GM18873 (cell line): ENCODE data around the gene MTERF1.
"Not testable (repeated sequence)": the region's sequence is repeated elsewhere in the genome, so short reads cannot be mapped to it uniquely, and the experiment has no call there.

Source experiments
- ATAC-seq: cut with Tn5 transposase; IDR thresholded peaks from one replicate; pipeline ENCODE4 v1.9.1; 2021; ENCODE audit warnings: mild to moderate bottlenecking, moderate library complexity, moderate number of reproducible peaks; ENCODE audit not compliant: unreplicated experiment, low FRiP score

MTERF1 gene, protein sequence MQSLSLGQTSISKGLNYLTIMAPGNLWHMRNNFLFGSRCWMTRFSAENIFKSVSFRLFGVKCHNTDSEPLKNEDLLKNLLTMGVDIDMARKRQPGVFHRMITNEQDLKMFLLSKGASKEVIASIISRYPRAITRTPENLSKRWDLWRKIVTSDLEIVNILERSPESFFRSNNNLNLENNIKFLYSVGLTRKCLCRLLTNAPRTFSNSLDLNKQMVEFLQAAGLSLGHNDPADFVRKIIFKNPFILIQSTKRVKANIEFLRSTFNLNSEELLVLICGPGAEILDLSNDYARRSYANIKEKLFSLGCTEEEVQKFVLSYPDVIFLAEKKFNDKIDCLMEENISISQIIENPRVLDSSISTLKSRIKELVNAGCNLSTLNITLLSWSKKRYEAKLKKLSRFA

DNA sequence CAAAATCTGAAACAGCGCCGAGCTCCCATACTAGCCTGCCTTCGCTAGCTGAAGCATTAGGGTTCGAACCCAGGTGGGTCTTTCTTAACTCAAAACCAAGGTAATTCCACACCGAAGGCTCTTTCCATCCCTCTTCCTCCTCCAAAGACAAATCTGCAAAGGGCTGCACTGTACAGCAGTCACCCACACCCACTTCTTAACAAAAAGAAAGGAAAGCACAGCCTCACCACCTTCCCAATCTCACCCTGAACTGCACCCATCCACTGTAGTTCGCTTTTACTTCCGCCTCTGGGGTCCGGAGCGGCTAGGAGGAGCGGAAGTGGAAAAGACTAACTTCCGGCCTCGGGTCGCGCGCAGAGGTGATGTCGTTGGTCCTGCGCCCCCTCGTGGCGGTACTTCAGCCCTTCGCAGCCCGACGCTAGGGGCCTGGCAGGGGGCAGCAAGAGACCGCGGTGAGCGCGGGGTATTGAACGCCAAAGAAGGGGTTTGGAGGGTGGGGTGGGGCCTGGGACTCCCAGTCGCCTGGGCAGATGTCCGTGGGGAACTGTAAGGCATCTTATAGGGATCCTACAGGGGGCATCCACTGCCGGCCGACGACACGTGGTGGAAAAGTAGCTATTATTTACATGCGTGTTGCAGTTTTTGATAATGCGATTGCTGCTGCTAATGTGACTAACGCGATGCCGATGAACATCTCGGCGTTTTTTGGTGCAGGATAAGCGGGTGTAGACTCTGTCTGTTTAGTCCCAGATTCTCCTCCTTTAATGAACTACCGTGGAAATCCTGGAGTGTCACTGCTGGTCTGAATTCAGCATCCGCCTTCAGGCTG, at the start of gene MTERF1:
TSS of gene MTERF1 (minus strand) at position 290 of the 829 bp plus-strand sequence. CDS start 619 bp downstream, outside the sequence.
- peak; percentile 99 for ATAC-seq

DNA sequence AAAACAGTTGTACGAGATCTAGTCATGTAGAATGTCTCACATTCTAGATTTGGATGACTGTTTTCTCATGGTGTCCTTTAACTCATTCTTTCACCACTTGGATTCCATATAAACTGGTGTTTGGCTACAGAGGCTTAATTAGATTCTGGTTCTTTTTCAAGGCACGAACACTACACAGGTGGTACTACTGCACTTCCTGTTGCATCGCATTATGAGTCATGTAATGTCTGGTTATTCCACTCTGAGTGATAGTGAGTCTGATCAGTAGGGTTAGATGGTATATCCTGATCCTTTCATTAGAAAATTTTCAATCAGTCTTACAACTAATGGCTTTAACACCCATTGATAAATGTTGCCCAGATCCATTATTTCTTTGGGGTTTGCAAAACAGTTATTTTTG, 49.0 kb upstream of the MTERF1 start:
- peak; percentile 91 for ATAC-seq

DNA sequence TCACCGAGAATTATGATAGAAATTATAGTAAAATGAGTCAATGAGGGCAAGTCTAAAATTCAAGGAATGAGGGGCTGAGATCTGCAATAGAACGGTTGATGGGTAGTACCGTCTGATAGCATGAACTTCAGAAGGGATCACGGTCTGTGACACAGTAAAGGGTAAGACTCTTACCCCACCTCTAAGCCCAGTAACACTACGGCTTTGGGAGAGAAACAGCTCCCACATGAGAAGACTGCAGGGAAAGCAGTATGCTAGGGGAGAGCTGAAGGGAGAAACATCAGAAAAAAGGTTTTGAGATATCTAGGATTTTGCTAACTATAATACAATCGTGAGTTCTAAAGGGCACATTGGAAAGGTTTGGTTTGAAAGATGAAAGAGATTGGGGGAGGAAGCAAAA, 47.4 kb upstream of the MTERF1 start:
- ATAC-seq = no peak

DNA sequence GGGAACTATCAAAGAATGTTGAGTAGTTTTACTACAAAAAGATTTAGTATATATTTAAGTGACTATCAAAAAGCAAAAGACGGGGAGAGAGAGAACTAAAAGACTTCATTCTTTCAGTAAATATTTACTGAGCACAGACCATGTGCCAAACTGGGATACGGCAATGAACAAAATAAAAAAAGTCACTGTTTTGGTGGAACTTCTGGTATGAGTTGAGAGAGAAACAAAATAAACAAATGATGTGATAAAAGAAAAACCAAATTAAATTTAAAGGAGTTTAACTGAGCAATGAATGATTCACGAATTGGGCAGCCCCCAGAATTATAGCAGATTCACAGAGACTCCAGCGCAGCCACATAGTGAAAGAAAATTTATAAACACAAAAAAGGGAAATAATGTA, 42.4 kb upstream of the MTERF1 start:
- ATAC-seq = no peak

DNA sequence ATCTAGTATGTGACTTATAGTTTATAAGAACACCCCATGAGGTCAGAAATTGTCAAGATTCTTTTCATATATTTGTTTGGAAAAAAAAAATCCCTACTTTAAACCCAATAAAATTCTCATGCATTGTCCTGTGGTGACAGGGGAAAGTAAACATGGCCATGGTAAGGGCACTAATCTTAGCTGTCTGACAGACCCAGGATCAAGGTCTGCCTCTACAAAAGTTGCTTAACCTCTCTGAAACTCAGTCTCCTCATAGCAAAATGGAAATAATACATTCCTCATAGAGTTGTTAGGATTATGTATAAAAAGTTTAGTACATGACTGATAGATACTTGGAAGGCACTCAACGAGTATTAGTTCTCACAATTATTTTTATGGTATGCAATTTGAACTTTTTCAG, 37.9 kb upstream of the MTERF1 start:
- ATAC-seq = no peak

DNA sequence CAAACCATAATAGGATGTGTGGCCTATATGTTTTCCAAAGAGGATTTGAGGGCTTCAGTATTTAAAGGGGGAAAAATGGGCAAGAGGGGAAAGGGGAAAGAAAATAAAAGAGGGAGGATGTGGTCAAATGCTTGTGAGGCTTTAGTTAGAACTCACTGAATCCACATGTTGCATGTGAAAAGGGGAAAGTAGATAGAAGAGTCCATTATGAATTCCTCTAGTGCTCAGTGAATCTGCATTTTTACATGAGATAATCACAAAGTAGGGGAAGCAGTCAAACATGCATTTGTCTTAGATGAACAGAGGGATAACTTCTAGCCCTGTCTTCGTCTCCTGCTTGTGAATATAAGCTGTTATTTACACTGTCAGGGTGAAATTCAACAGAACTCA, 35.5 kb upstream of the MTERF1 start:
- ATAC-seq = no peak

DNA sequence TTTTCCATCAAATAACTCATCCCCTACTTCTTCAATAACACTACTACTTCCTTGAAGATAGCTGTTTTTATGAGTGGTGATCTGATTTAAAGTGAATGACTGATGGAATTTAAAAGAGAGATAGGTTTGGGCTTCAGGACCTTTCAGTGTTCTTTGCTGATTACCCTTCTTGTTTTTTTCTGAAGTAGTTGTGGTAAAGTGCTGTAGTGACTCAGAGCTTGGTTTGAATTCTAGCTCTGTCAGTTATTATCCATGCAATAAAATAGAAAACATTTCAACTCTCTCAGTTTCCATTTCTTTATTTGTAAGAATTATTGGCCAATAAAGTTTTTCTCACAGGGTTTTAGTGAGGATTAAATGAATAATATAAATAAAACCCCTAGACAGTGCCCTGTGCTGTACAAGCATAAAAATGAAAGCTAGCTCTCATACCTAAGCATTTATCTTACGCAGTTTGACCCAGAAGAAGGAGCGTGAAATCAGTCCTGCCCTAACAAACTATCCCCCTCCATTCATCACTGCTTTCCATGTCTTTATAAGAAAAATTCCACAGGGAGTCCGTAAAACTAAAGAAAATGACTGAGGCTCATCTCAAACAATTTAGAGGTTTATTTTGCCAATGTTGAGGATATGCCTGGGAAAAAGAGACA, 35.0 kb upstream of the MTERF1 start:
- no peak for ATAC-seq

DNA sequence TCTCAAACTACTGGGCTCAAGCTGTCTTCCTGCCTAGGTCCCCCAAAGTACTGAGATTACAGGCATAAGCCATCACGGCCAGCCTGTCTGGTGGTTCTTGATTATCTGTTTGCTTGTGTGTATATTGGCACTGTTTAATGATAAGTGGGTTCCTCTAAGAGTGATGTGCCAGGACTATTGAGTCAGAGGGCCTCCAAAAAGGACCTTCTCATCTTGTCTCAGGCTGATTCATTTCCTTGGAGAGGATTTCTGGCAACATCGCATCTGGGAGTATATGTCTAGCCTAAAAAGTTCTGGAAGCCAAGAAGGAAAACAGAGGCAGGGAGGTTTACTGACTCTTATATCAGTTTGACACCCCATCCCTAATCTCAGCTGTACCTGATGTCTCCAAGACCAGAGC, 33.1 kb upstream of the MTERF1 start:
- no peak for ATAC-seq

DNA sequence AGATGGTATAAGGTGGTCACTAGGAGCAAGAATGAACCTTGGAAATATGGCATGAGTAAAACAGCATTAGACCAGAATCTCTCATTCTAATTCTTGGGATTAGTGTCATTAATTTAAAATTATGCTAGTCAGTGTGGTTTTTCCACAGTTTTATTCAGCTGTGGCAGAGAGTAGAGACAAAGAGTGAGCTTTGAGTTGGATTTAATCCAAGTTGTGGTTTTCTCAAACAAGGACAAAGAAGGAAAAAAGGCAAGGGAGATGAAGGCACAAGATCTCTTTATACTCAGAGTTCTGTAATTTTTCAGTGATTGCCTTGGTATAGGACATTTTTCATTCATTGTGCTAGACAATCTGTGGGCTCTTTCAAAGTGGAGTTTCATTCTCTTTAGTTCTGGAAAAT, 32.0 kb upstream of the MTERF1 start:
- no peak for ATAC-seq

DNA sequence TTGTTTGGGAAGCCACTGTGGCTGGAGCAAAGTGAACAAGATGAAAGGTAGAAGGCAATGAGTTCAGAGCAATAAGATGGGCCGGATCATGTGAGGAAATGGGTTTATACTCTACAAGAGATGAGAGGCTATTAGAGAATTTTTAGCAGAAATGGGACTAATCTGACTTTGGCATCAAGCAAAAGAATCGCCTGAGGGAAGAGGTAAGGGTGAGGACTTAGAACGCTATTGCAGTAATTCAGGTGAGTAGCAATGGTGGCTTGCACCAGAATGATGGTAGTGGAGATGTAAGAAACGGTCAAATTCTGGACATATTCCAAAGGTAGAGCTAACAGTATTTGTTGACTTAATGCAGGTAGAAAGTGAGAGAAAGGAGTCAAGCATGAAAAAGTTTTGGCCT, 30.6 kb upstream of the MTERF1 start:
- no peak for ATAC-seq

DNA sequence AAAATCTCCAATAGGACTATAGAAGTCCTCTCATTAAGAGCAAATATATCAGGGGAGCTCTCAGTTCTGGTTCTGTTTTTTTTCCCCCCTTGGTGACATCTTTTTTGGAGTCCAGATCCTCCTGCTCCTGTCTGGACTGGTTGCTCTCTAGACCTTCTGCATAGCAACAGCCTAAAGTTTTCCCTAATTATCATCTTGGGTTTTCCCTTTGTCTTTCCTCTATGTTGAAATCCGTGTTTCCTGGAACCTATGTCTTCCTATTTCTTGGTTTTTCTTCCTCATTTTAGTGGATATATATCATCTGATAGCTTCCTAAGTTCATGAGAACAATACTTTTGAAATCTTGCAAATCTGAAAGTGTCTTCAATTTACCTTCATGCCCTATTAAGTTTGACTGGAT, 29.7 kb upstream of the MTERF1 start:
- no peak for ATAC-seq

DNA sequence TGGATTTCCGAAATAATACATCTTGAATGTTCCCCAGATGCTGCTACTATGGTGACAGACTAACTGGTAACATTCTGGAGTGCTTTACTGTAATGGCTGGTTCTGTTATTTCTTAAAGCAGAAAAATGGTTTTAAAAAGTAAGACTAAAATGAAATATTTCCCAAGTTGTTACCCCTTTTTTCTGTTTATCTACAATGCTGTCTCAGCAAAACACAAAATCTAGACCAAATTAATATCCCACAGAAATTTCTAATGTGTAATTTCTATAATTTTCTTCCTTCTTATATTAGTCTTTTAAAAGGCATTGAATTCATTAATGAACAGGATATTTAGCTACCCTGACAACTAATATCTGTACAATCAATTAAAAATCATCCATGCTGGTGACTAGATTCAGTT, 19.1 kb upstream of the MTERF1 start:
- no peak for ATAC-seq

DNA sequence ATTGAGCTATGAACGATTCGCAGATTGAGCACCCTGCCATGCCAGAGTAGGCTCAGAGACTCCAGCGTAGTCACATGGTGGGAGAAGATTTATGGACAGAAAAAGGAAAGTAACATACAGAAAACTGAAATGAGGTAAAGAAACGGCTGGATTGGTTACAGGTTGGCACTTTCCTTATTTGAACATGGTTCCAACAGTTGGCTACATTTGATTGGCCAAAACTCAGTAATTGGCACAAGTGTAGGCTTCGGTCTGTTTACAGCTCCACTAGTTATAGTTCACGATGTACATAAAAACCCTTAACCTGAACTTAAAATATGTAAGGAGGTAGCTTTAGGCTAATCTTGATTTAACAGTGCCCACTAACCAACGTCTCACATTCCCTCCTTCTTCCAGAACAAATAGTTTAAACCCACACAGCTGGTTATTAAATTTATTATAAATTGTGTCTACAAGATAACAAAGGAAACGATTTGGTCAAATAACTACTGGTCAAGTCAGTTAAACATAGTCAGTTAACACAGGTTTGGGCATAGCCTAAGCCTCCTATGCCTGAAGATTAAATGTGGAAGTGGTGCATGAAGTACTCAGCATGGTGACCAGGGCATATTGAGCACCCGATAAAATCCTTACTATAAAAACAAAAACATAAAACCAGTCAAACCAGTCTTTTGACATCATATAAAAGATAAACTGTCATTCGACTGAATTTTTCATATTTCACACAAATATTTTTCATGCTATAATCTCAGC, 17.9 kb upstream of the MTERF1 start:
- ATAC-seq = no peak

DNA sequence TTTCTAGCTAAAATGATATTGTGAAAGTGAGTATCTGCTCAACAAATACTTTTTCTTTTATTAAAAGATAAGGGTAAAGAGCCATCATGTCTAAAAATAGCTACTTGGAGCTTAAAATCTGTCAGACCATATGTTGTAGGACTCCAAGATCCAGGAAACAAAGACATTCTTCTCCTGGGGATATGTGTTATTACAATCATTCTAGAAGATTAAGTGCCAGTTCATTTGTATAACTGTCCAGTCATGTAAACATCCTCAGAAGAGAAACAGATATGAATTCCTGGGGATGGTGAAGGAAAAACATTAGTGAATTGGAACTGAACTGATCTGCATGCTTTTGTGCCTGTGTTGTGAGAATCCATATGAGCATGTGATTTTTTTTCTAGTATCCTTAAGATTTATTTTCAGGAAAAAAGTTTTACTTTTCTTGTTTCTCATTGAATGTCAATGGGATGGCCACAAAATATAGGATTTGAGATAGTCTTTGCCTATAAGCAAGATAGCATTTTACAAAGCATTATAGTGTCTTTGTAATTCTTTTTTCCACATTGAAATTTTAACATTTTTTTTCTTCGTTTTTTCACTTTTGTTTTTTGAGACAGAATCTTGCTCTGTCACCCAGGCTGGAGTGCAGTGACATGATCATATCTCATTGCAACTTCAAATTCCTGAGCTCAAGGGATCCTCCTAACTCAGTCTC, 14.4 kb upstream of the MTERF1 start:
- ATAC-seq = no peak

DNA sequence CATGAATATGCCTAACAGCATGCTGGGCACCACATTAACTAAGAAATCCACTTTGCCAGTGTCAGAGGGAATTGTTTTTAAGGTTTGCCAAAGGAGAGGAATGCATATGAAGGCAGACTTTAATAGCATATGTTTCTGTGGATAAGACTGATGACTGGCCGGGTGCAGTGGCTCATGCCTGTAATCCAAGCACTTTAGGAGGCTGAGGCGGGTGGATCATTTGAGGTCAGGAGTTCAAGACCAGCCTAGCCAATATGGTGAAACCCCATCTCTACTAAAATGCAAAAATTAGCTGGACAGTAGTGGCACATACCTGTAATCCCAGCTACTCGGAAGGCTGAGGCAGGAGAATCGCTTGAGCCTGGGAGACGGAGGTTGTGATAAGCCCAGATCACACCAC, 13.2 kb upstream of the MTERF1 start:
- not testable (repeated sequence) for ATAC-seq

DNA sequence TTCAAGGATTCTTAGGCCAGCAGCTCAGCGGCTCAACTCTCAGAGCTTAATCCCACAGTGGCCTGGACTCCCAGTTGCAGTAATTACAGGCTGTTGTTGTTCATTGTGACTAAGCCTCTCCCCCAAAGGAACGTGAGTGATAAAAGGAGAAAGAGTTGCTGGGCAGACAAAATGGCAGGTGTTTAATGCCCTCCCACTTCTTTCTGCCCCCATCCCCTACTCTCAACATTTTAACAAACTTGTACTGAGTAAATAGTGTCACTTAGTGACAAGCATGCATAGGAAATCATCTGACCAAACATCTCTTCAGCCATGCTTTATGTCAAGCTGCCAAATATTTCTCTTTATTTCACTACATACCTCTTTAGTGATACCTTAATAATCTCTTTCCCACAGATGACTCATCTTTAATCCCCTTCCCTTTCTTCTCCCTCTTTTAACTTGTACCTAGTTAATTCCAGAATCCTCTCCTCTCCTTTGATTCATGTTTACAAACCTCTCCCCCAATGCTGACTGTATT, 12.4 kb upstream of the MTERF1 start:
- no peak for ATAC-seq

DNA sequence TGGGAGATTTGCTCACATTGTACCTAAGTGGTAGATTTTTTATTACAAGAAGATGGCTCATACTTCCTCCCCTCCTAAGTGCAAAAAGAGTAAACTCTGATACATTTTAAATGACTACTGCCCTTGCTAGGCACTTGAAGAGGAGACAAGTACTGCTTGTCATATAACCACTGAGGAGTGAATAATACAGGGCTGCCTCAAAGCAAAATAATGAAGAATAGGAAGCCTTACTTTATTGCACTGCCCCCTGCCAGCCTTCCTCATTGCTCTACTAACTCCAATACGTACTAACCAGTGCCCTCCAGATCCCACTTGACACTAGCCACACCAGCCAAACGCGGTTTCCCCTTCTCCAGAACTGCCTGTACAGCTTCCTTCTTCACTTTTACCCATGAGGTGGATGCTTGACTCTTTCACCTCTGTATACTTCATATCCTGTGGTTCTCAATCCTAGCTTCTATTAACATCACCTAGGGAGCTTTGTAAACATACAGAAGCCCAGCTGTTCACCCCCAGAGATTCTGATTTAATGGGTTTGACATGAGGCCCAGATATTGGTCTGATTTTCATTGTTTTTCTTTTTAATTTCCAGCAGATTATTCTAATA, 11.7 kb upstream of the MTERF1 start:
- no peak for ATAC-seq

DNA sequence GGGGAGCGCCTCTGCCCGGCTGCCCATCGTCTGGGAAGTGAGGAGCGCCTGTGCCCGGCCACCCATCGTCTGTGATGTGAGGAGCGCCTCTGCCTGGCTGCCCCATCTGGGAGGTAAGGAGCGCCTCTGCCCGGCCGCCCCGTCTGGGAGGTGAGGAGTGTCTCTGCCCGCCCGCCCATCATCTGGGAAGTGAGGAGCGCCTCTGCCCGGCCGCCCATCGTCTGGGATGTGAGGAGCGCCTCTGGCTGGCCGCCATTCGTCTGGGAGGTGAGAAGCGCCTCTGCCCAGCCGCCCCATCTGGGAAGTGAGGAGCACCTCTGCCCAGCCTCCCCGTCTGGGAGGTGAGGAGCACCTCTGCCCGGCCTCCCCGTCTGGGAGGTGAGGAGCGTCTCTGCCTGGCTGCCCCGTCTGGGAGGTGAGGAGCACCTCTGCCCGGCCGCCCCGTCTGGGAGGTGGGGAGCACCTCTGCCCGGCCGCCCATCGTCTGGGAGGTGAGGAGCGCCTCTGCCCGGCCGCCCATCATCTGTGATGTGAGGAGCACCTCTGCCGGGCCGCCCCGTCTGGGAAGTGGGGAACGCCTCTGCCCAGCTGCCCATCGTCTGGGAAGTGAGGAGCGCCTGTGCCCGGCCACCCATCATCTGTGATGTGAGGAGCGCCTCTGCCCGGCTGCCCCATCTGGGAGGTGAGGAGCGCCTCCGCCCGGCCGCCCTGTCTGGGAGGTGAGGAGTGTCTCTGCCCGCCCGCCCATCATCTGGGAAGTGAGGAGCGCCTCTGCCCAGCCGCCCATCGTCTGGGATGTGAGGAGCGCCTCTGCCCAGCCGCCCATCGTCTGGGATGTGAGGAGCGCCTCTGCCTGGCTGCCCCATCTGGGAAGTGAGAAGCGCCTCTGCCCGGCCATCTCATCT, 8.0 kb upstream of the MTERF1 start:
- not testable (repeated sequence) for ATAC-seq
